ENCODE data around the gene XYLT1. TPM values are rescaled to one million over a fixed set of nuclear protein-coding genes. Genes with fewer than 3 reads are reported as not detected.
"Not testable (repeated sequence)": the region's sequence is repeated elsewhere in the genome, so short reads cannot be mapped to it uniquely, and the experiment has no call there.

XYLT1 gene
- total RNA-seq, 1 donor from 2014 or later: 12.3 TPM

DNA sequence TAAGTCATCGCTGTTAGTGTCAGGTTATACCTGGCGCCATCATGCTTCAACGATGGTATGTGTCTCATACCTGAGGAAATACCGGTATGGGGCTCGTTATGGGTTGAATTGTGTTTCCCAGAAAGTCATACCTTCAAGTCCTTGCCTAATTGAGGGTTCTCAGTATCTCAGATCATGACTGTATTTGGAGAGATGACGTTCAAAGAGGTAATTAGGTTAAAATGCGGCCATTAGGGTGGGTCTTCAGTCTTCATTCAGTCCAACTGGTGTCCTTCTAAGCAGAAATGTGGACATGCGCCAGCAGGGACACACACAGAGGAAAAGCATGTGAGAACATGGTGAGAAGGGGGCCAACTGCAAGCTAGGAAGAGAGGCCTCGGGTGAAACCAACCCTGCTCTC is 37.5 kb upstream of the XYLT1 start:
- no peak overlapping the region for H3K4me3 Mint-ChIP-seq (ENCODE audit: low read depth)
- TF ChIP-seq, protein P1, sequence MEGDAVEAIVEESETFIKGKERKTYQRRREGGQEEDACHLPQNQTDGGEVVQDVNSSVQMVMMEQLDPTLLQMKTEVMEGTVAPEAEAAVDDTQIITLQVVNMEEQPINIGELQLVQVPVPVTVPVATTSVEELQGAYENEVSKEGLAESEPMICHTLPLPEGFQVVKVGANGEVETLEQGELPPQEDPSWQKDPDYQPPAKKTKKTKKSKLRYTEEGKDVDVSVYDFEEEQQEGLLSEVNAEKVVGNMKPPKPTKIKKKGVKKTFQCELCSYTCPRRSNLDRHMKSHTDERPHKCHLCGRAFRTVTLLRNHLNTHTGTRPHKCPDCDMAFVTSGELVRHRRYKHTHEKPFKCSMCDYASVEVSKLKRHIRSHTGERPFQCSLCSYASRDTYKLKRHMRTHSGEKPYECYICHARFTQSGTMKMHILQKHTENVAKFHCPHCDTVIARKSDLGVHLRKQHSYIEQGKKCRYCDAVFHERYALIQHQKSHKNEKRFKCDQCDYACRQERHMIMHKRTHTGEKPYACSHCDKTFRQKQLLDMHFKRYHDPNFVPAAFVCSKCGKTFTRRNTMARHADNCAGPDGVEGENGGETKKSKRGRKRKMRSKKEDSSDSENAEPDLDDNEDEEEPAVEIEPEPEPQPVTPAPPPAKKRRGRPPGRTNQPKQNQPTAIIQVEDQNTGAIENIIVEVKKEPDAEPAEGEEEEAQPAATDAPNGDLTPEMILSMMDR (IDR thresholded peaks at IDR 0.05; ENCODE audit: unreplicated experiment): no peak
- no peaks in the 10 kb centered on the region for H3K4me1 Mint-ChIP-seq (ENCODE audit: low read depth)
- H3K27ac Mint-ChIP-seq: no peak overlapping the region
- H3K36me3 Mint-ChIP-seq (ENCODE audit: insufficient read depth): peaks cover 2% of the 10 kb centered on the region
- no peak for DNase-seq (ENCODE audit: low spot score, unreplicated experiment)
- H3K9me3 Mint-ChIP-seq (ENCODE audit: low read depth): peaks cover 15% of the 10 kb centered on the region
- H3K27me3 Mint-ChIP-seq: peaks cover 7% of the 10 kb centered on the region

- H3K27ac Mint-ChIP-seq; H3K36me3 Mint-ChIP-seq (ENCODE audit: insufficient read depth); H3K4me3 Mint-ChIP-seq (ENCODE audit: low read depth); DNase-seq (ENCODE audit: low spot score, unreplicated experiment); H3K4me1 Mint-ChIP-seq (ENCODE audit: low read depth): not testable (repeated sequence)
- Mint-ChIP-seq H3K9me3 (ENCODE audit: low read depth) (peaks cover 15% of the 10 kb centered on the region), H3K27me3 (peaks cover 11% of the 10 kb centered on the region)
These were observed 36.8 kb upstream of the XYLT1 start for GRCh38 chr16:17507516-17507915.

DNA sequence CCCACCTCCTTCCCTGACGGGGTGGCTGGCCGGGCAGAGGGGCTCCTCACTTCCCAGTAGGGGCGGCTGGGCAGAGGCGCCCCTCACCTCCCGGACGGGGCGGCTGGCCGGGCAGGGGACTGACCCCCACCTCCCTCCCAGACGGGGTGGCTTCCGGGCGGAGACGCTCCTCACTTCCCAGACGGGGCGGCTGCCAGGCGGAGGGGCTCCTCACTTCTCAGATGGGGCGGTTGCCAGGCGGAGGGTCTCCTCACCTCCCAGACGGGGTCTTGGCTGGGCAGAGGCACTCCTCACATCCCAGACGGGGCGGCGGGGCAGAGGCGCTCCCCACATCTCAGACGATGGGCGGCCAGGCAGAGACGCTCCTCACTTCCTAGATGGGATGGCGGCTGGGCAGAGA is 35.1 kb upstream of the XYLT1 start:
- H3K4me3 Mint-ChIP-seq (ENCODE audit: low read depth): not testable (repeated sequence)

DNA sequence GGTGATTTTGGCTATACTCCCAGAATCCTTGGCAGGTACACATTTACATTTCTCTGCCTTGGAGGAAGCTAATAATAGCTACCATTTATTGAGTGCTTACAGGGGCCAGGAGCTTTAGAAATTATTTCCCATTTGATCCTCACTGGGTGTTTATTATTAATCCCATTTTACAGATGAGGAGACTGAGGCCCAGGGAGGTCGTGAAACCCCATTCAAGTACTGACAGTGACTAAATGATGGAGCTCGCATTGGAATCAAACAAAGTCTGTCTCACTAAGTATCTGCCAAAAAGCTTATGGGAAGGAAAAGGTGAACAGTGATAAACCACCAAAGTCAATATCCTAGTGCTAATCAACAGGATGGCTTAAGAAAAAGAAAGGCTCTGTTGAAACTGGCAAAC is 33.3 kb upstream of the XYLT1 start:
- TF ChIP-seq, protein P1 (IDR thresholded peaks at IDR 0.05; ENCODE audit: unreplicated experiment): no peak
- H3K4me3 Mint-ChIP-seq (ENCODE audit: low read depth): no peak overlapping the region
- H3K27me3 Mint-ChIP-seq: peaks cover 4% of the 10 kb centered on the region
- no peak overlapping the region for H3K27ac Mint-ChIP-seq
- peaks cover 13% of the 10 kb centered on the region for H3K9me3 Mint-ChIP-seq (ENCODE audit: low read depth)
- DNase-seq (ENCODE audit: low spot score, unreplicated experiment): no peak
- H3K4me1 Mint-ChIP-seq (ENCODE audit: low read depth): no peaks in the 10 kb centered on the region
- peaks cover 2% of the 10 kb centered on the region for H3K36me3 Mint-ChIP-seq (ENCODE audit: insufficient read depth)

More for the DNA sequence above, 35.1 kb upstream of the XYLT1 start:
- H3K36me3 Mint-ChIP-seq (ENCODE audit: insufficient read depth); DNase-seq (ENCODE audit: low spot score, unreplicated experiment); H3K27me3 Mint-ChIP-seq; H3K27ac Mint-ChIP-seq; H3K4me1 Mint-ChIP-seq (ENCODE audit: low read depth): not testable (repeated sequence)
- peaks cover 15% of the 10 kb centered on the region for H3K9me3 Mint-ChIP-seq (ENCODE audit: low read depth)

GRCh38 chr16:17503331-17503730 is 32.6 kb upstream of the XYLT1 start:
- H3K27ac Mint-ChIP-seq: no peak overlapping the region
- H3K27me3 Mint-ChIP-seq: peaks cover 4% of the 10 kb centered on the region
- H3K4me3 Mint-ChIP-seq (ENCODE audit: low read depth): no peak overlapping the region
- H3K9me3 Mint-ChIP-seq (ENCODE audit: low read depth): peaks cover 9% of the 10 kb centered on the region
- no peak for DNase-seq (ENCODE audit: low spot score, unreplicated experiment)
- H3K4me1 Mint-ChIP-seq (ENCODE audit: low read depth): no peaks in the 10 kb centered on the region
- TF ChIP-seq, protein P1 (IDR thresholded peaks at IDR 0.05; ENCODE audit: unreplicated experiment): no peak
- peaks cover 2% of the 10 kb centered on the region for H3K36me3 Mint-ChIP-seq (ENCODE audit: insufficient read depth)

DNA sequence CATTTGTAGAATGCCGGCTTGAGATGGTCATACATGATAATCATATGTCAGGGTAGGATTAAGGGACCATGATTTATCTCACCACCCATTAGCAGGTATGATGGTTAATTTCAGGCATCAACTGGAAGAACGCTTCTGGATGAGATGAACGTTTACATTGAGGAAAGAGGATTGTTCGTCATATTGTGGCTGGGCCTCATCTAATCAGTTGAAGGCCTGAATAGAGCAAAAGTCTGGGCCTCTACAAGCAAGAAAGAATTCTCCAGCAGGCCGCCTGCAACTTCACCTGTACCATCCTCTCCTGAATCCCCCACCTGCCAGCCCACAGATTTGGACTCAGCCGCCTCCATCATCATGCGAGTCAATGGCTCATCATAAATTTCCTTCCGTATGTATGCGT is 30.6 kb upstream of the XYLT1 start:
- H3K9me3 Mint-ChIP-seq (ENCODE audit: low read depth): peaks cover 3% of the 10 kb centered on the region
- H3K27me3 Mint-ChIP-seq: peaks cover 4% of the 10 kb centered on the region
- TF ChIP-seq, protein P1 (IDR thresholded peaks at IDR 0.05; ENCODE audit: unreplicated experiment): no peak
- no peaks in the 10 kb centered on the region for H3K4me1 Mint-ChIP-seq (ENCODE audit: low read depth)
- H3K4me3 Mint-ChIP-seq (ENCODE audit: low read depth): no peak overlapping the region
- DNase-seq (ENCODE audit: low spot score, unreplicated experiment): no peak
- no peak overlapping the region for H3K27ac Mint-ChIP-seq
- no peaks in the 10 kb centered on the region for H3K36me3 Mint-ChIP-seq (ENCODE audit: insufficient read depth)
